Activated T-helper 17 cell treated with anti-CD3 and anti-CD28 coated beads, Interleukin-2, amount 50 U/mL, for 72 hours (primary cell): Measurements from ENCODE around the gene HOXC6. TPM values are rescaled to one million over a fixed set of nuclear protein-coding genes. Genes with fewer than 3 reads are reported as not detected.

Experiments used
- ATAC-seq: fragments of 150-1000 bp; cut with Tn5 transposase; replicated peaks from 2 replicates; pipeline ENCODE4 v1.10.0; 2021; ENCODE audit warnings: mild to moderate bottlenecking, moderate library complexity
- H3K27ac Mint-ChIP-seq: one replicate; pipeline ENCODE4 v1.8.0; 2022; ENCODE audit warnings: mixed read lengths
- H3K27me3 Mint-ChIP-seq: one replicate; pipeline ENCODE4 v1.8.0; 2022; ENCODE audit warnings: mixed read lengths
- H3K36me3 Mint-ChIP-seq: one replicate; pipeline ENCODE4 v1.8.0; 2022; ENCODE audit warnings: low read depth, mild to moderate bottlenecking, mixed read lengths
- H3K4me1 Mint-ChIP-seq: one replicate; pipeline ENCODE4 v1.8.0; 2022; ENCODE audit warnings: mixed read lengths
- H3K4me3 Mint-ChIP-seq: one replicate; pipeline ENCODE4 v1.8.0; 2022; ENCODE audit warnings: mild to moderate bottlenecking, mixed read lengths
- H3K9me3 Mint-ChIP-seq: one replicate; pipeline ENCODE4 v1.8.0; 2022; ENCODE audit warnings: mixed read lengths
- total RNA-seq, 2 donors: library from RNA; stranded (reverse); gene quantifications; one replicate each; pipeline ENCODE4 v1.2.3, GENCODE V29; 2022

The HOXC6 gene
- total RNA-seq, 2 donors from 2014 or later = not detected

- H3K9me3 Mint-ChIP-seq = no peaks in the 10 kb centered on the region
- no peak overlapping the region for H3K27ac Mint-ChIP-seq
- H3K4me3 Mint-ChIP-seq = no peak overlapping the region
- peaks cover 23% of the 10 kb centered on the region for H3K36me3 Mint-ChIP-seq
- H3K4me1 Mint-ChIP-seq = peaks cover 17% of the 10 kb centered on the region
- ATAC-seq = no peak
- peaks cover 80% of the 10 kb centered on the region for H3K27me3 Mint-ChIP-seq
These were observed 41.4 kb upstream of the HOXC6 start for GRCh38 chr12:53986686-53987483.

- Mint-ChIP-seq H3K27ac (no peak overlapping the region), H3K4me1 (peaks cover 17% of the 10 kb centered on the region), H3K9me3 (no peaks in the 10 kb centered on the region), H3K36me3 (peaks cover 23% of the 10 kb centered on the region), H3K4me3 (no peak overlapping the region), H3K27me3 (peaks cover 79% of the 10 kb centered on the region)
- ATAC-seq = no peak
These were observed 40.4 kb upstream of the HOXC6 start for GRCh38 chr12:53987787-53988230.

GRCh38 chr12:53988541-53989226 is 39.6 kb upstream of the HOXC6 start:
- H3K4me3 Mint-ChIP-seq = no peak overlapping the region
- ATAC-seq = no peak
- no peak overlapping the region for H3K27ac Mint-ChIP-seq
- H3K4me1 Mint-ChIP-seq = peaks cover 17% of the 10 kb centered on the region
- no peaks in the 10 kb centered on the region for H3K9me3 Mint-ChIP-seq
- peaks cover 23% of the 10 kb centered on the region for H3K36me3 Mint-ChIP-seq
- H3K27me3 Mint-ChIP-seq = peaks cover 79% of the 10 kb centered on the region

GRCh38 chr12:53989227-53990113 is 38.8 kb upstream of the HOXC6 start:
- Mint-ChIP-seq H3K36me3 (peaks cover 28% of the 10 kb centered on the region), H3K9me3 (no peaks in the 10 kb centered on the region), H3K4me1 (peaks cover 17% of the 10 kb centered on the region), H3K27ac (no peak overlapping the region), H3K4me3 (peak overlapping the region; percentile 21), H3K27me3 (peaks cover 81% of the 10 kb centered on the region)
- no peak for ATAC-seq

GRCh38 chr12:53990311-53991076 is 37.7 kb upstream of the HOXC6 start:
- Mint-ChIP-seq H3K27ac (no peak overlapping the region), H3K9me3 (no peaks in the 10 kb centered on the region), H3K4me3 (no peak overlapping the region), H3K36me3 (peaks cover 18% of the 10 kb centered on the region), H3K4me1 (peaks cover 20% of the 10 kb centered on the region), H3K27me3 (peaks cover 82% of the 10 kb centered on the region)
- ATAC-seq = no peak

GRCh38 chr12:53991077-53991460 is 37.2 kb upstream of the HOXC6 start:
- H3K36me3 Mint-ChIP-seq = peaks cover 15% of the 10 kb centered on the region
- peaks cover 20% of the 10 kb centered on the region for H3K4me1 Mint-ChIP-seq
- H3K27ac Mint-ChIP-seq = no peak overlapping the region
- no peaks in the 10 kb centered on the region for H3K9me3 Mint-ChIP-seq
- peaks cover 86% of the 10 kb centered on the region for H3K27me3 Mint-ChIP-seq
- no peak for ATAC-seq
- no peak overlapping the region for H3K4me3 Mint-ChIP-seq

- peaks cover 15% of the 10 kb centered on the region for H3K36me3 Mint-ChIP-seq
- H3K27ac Mint-ChIP-seq = no peak overlapping the region
- no peak for ATAC-seq
- H3K4me1 Mint-ChIP-seq = peaks cover 22% of the 10 kb centered on the region
- H3K4me3 Mint-ChIP-seq = no peak overlapping the region
- peaks cover 82% of the 10 kb centered on the region for H3K27me3 Mint-ChIP-seq
- H3K9me3 Mint-ChIP-seq = no peaks in the 10 kb centered on the region
These were observed 35.8 kb upstream of the HOXC6 start for GRCh38 chr12:53992377-53992889.

- H3K4me3 Mint-ChIP-seq = peak overlapping the region; percentile 52
- H3K36me3 Mint-ChIP-seq = peaks cover 15% of the 10 kb centered on the region
- no peak for ATAC-seq
- H3K27me3 Mint-ChIP-seq = peaks cover 83% of the 10 kb centered on the region
- peaks cover 25% of the 10 kb centered on the region for H3K4me1 Mint-ChIP-seq
- no peak overlapping the region for H3K27ac Mint-ChIP-seq
- no peaks in the 10 kb centered on the region for H3K9me3 Mint-ChIP-seq
These were observed 34.9 kb upstream of the HOXC6 start for GRCh38 chr12:53993162-53994008.

GRCh38 chr12:53994009-53994263 is 34.3 kb upstream of the HOXC6 start:
- Mint-ChIP-seq H3K4me3 (peak overlapping the region; percentile 52), H3K9me3 (no peaks in the 10 kb centered on the region), H3K27me3 (peaks cover 83% of the 10 kb centered on the region), H3K36me3 (peaks cover 15% of the 10 kb centered on the region), H3K4me1 (peaks cover 23% of the 10 kb centered on the region), H3K27ac (no peak overlapping the region)
- ATAC-seq = no peak

GRCh38 chr12:53994264-53995001 is 33.8 kb upstream of the HOXC6 start:
- ATAC-seq = no peak
- H3K4me3 Mint-ChIP-seq = peak overlapping the region; percentile 80
- no peaks in the 10 kb centered on the region for H3K9me3 Mint-ChIP-seq
- peaks cover 15% of the 10 kb centered on the region for H3K36me3 Mint-ChIP-seq
- peaks cover 18% of the 10 kb centered on the region for H3K4me1 Mint-ChIP-seq
- H3K27me3 Mint-ChIP-seq = peaks cover 81% of the 10 kb centered on the region
- H3K27ac Mint-ChIP-seq = no peak overlapping the region

GRCh38 chr12:53995002-53995377 is 33.2 kb upstream of the HOXC6 start:
- H3K4me3 Mint-ChIP-seq = peak overlapping the region; percentile 80

GRCh38 chr12:53995378-53996239 is 32.6 kb upstream of the HOXC6 start:
- Mint-ChIP-seq H3K4me3 (peak overlapping the region; percentile 80), H3K4me1 (peaks cover 8% of the 10 kb centered on the region), H3K36me3 (peaks cover 9% of the 10 kb centered on the region), H3K27ac (no peak overlapping the region), H3K27me3 (peaks cover 74% of the 10 kb centered on the region), H3K9me3 (no peaks in the 10 kb centered on the region)
- peak; percentile 53 for ATAC-seq

More at GRCh38 chr12:53995002-53995377, 33.2 kb upstream of the HOXC6 start:
- Mint-ChIP-seq H3K9me3 (no peaks in the 10 kb centered on the region), H3K27ac (no peak overlapping the region), H3K4me1 (peaks cover 15% of the 10 kb centered on the region), H3K27me3 (peaks cover 80% of the 10 kb centered on the region), H3K36me3 (peaks cover 15% of the 10 kb centered on the region)
- ATAC-seq = peak; percentile 29
